ELR (cell line): Measurements from ENCODE around the gene TENM3.

Experiments used
- DNase-seq: peaks from one replicate; pipeline ENCODE4 v3.0.0-alpha.2; 2015; ENCODE audit warnings: low read depth

Gene TENM3

DNA sequence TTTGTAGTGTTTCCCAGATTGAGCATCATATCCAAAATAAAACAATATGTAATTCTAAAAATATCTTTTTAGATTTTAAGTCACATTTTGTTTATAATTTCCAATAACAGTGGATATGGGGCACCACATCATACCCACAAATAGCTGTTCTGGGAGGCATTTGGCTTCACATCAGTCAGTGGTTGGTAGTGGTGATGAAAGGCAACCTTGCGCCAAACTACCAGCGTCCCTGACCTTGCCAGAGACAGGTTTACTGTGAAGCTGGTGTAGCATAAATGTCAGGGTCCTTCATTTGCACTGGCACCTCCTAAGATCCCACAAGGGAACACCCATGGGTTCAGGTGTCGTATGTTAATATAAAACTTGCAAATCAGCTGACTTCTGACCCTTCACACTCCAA lies 451.8 kb downstream of the TENM3 start:
- no peak for DNase-seq

- peak; percentile 6 for DNase-seq
These were observed 452.6 kb downstream of the TENM3 start for GRCh38 chr4:182695842-182696241.

DNA sequence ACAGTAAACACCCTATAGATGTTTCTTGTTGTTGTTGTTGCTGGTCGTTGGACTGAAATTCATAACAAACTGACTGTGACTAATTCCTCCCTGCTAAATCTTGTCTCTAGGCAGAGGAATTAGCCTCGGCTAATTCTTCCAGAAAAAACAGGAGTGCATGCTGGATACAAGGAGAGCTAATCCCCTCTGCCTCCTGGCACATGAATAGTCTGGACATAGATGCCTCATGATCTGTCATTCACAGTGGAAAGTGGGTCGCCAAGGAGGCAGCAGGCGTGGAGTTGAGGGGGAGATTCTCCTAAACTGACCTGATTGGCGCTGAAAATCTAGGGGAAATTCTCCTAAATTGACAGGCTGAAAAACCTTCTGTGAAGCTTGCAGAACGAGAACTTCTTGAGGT lies 453.9 kb downstream of the TENM3 start:
- DNase-seq = no peak

DNA sequence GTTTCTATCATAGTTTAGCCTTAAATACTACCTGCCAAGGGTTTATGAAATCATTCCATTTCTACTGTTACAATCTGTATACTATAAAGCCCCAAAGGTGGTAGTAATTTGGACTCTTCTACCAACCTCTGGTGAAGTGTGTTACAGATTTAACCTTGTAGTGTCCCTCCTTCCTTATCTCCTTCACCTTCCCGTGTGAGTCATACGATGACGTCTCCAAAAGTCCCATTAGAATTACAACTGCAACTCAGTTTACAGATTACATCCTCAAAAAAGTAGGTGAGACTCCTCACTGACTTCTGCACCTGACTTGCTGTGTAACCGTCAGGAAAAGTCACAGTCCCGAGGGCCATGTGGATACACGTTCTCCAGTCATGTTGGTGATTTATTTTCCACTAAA lies 455.0 kb downstream of the TENM3 start:
- DNase-seq = no peak

DNA sequence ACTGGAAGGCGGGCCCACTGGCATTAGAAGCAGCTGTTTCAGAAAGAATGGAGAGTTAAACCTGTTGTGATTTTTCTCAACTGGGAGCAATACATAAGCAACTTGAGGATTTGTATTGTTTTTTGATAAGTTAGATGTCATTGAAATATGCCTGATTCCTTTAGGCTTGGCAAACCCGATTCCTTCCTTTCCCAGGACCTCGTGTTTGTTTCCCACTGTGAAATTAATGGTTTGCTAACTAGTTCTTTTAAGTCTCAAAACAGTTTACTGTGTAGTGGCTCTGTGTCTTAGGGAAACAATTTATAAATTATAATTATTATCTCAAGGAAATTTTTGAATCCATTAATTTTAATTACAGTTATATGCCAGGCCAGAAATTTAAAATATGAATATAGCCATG lies 456.0 kb downstream of the TENM3 start:
- DNase-seq = no peak

DNA sequence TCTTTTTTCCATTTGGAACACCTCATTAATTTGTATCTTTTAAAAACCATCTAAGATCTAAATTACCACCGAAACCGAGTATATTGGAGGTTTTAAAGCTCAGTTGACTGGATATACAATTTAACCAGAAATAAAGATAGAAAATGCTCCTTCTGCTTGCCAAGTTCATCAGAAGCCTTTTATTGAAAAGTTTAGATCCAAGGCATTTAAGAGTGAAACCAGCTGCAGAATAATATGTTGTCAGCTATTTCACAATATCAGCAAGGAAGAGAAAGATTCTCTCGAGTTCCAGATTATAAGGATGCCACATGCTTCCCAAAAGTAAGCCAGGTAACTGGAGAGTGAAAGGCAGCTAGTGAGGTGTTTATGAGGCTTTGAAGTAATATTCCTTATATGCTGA lies 456.6 kb downstream of the TENM3 start:
- DNase-seq = no peak

DNA sequence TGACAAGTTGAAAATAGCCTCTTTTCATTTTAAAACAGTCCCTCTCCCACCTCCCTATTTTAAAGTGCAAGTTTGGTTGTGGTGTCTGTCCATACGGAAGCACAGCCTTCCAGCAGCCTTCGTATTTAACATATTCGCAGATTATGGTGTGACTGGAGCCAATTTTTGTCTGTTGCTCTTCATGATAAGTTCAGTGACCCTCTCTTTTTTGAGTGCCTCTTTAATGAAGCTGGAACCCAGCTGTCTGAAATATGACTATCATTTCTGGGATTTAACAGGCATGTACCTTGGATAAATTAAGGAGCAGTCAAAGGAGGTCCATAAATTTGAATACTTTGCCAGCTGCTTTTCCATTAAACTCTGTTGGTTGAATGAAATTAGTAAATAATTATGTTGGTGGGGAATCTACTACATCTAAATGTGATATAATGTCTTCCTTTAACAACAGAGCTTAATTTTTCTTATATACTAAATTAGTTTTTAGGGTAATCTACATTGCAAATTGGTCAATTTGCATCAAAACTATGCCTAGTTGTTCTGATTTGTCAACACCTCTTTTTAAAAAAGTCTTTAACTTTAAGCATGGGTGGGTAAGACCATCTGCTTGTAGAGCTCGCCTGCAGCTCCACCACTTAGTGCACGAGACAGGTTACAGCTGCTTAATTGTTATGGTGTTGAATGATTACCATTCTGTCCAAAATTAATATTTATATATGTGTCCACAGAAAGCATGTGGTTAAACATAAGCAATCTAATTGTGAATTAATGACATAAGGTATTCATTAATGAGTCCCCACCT lies 457.4 kb downstream of the TENM3 start:
- DNase-seq = no peak

DNA sequence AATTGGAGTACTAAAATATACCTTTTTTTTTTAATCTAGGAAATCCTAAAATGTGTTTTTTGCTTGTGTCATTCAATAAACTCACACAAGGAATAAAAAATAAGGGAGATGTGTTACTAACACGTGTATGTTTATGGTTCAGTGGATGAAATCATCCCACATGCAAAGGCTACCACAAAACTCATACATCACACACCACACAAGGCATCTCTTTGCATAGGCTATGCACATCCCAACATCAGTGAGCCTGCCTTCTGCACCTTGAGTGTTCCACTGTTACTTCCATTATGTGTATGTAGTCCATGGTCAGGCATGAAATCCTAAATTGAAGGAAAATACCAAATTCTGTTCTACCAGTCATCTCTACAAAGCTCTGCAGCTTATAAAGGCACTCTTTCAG lies 460.9 kb downstream of the TENM3 start:
- DNase-seq = no peak

DNA sequence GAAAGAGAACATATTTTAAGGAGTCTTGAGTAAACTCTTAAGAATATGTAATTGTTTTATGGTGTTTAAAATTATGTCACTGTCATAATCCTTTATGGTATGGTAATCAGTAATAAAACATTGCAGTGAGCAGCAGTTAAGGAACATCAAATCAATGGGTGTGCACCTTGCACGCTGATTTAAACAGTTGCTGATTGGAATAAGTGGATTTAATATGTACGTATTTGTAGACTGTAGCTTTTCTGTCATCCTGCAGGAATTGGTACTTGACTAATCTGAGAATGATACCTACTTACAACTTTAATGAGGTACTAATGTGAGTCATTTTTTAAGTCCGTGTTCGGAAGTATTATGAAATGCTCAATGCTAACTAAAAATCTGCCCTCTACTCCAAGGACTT lies 461.7 kb downstream of the TENM3 start:
- no peak for DNase-seq

GRCh38 chr4:182705389-182705788 lies 462.2 kb downstream of the TENM3 start:
- DNase-seq = no peak

DNA sequence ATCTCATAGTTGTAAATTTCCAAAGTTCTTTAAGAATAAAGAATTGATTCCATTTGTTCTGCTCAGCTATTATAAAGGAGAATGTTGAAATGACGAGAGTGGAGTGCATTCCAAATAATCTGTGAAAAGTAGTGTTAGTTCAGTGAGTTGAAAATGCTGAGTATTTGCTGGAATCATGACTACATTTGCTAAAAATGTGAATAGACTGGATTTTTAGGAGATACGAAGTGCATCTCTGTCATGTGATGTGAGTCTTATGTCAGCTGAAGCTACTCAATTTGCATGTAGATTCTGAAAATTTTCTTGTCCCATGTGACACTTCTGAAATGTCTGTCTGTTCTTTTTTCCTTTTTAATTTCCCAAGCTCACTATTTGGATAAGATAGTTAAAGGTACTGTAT lies 468.0 kb downstream of the TENM3 start:
- no peak for DNase-seq

GRCh38 chr4:182715548-182715947 lies 472.3 kb downstream of the TENM3 start:
- DNase-seq = no peak

DNA sequence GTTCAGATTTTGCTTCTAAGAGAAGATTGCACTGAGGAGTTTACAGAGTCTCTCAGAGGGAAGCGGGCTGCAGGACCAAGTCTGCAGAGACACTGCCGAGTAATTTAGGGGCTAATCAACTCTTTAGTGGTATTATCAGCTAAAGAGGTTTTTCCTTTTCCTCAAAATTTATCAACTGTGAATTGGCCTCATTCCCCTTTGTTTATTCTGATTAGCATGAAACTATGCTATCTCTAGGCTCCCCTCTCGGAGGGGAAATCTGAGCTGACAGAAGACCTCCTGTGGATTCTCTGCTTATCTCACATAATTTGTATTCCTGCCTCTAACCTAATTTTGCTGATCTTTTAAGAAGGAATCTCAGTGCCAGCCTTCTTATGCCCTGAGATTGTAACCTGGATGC lies 473.0 kb downstream of the TENM3 start:
- no peak for DNase-seq

- DNase-seq = no peak
These were observed 474.8 kb downstream of the TENM3 start for GRCh38 chr4:182717788-182718583.

DNA sequence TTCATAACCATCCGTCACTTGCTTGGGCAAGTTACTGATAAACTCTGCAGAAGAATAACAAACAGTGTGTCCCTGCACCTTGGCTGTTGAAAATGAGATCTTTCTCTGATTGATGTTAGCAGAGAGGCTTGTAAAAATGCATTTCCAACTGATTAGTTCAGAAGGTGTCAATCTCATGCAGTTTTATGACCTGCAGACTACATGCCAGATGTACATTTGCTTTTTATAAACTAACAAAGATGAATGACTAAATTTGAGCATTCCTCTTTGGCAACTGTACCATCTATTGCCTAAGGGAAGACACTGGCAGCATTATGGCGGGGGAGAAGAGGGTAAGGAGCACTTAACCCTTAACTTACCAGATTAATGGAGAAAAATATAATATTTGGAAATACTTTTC lies 481.2 kb downstream of the TENM3 start:
- DNase-seq = peak; percentile 10

DNA sequence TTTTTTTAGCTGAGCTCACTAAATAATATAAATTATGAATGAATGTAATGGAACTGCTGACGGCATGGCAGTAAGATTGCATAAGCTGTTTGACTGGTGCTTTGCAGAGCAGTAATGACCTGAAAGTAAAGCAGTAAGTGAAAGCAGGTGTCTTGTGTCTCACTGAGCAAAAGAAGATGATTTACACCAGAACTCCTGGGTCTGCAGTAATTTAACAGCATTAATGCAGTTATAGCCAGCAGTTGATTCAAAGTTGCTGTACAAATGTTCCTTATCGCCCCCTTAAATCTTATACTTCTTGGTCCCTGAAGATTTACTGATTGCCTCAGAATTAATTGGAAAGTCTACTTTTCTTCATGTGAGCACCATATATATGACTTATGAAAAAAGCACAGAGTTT lies 486.3 kb downstream of the TENM3 start:
- no peak for DNase-seq

DNA sequence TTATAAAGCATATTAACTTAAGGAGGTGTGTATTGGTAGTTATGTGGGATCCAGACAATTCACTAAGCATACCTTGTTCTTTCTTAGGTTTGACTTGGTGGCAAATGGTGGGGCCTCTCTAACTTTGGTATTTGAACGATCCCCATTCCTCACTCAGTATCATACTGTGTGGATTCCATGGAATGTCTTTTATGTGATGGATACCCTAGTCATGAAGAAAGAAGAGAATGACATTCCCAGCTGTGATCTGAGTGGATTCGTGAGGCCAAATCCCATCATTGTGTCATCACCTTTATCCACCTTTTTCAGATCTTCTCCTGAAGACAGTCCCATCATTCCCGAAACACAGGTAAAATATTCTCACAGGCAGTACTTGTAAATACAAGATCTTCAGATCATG lies 487.6 kb downstream of the TENM3 start:
- no peak for DNase-seq

DNA sequence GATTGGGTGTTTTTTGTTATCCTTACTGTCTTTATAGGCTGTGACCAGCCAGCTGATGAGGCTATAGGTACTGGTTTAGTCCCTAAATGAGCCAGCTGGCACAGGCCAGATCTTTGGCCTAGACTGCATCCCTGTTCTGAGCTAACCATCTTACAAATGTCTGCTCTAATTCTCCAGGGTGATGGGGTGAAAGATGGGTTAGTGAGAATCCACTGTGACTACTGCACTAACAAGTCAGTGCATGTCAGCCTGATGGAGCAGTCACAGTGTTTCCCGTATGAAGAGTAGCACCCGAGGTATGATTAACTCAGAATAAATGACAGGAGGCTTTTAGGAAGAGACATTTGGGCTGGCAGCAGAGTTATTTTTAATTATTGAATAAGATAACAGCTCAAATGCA lies 493.0 kb downstream of the TENM3 start:
- no peak for DNase-seq

- peak; percentile 13 for DNase-seq
These were observed 495.3 kb downstream of the TENM3 start for GRCh38 chr4:182738283-182739047.

- no peak for DNase-seq
These were observed 497.1 kb downstream of the TENM3 start for GRCh38 chr4:182740256-182740655.

- no peak for DNase-seq
These were observed 497.9 kb downstream of the TENM3 start for GRCh38 chr4:182741054-182741453.

- DNase-seq = no peak
These were observed 498.7 kb downstream of the TENM3 start for GRCh38 chr4:182741914-182742313.

DNA sequence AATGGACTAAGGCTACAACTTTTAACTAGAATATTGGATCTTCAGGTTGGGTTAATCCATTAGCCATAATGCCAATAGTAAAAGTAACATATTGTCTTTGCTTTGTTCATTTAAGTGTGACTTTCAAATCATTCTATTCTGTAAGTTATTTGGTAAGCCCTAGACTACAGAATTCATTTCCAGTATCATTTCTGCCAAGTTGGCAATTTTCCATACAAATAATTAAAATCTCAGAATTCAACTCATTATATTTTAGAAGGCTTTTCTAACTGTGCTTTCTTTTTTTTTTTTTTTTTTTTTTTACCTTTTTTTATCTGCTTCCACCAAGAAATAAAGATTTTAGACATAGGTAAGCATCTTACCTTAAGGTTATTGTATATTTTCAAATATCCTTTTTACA lies 500.6 kb downstream of the TENM3 start:
- DNase-seq = no peak
